KMS-11 (cell line): ENCODE measurements around the gene TMEM88.

Source experiments
- H2AFZ ChIP-seq: fragments of 200-600 bp; sonication (generic); 2 replicates; pipeline ENCODE4 v1.6.1; 2016; ENCODE audit warnings: antibody characterized with exemption, mixed run types, low read depth
- H3K27ac ChIP-seq: fragments of 200-600 bp; sonication (generic); 2 replicates; pipeline ENCODE4 v1.6.1; 2016; ENCODE audit warnings: mild to moderate bottlenecking, mixed run types
- H3K27me3 ChIP-seq: fragments of 200-600 bp; sonication (generic); 2 replicates; pipeline ENCODE4 v1.6.1; 2017; ENCODE audit warnings: mild to moderate bottlenecking, low read depth, mixed run types, moderate library complexity; ENCODE audit not compliant: insufficient read depth
- H3K36me3 ChIP-seq: fragments of 200-600 bp; sonication (generic); 2 replicates; pipeline ENCODE4 v1.6.1; 2017; ENCODE audit warnings: mild to moderate bottlenecking, mixed run types; ENCODE audit not compliant: insufficient read depth
- H3K4me1 ChIP-seq: fragments of 200-600 bp; sonication (generic); 2 replicates; pipeline ENCODE4 v1.6.1; 2016; ENCODE audit warnings: mild to moderate bottlenecking, low read depth, mixed run types; ENCODE audit not compliant: poor library complexity, severe bottlenecking
- H3K4me2 ChIP-seq: fragments of 200-600 bp; sonication (generic); 2 replicates; pipeline ENCODE4 v1.7.0; 2016; ENCODE audit warnings: mild to moderate bottlenecking, mixed run types
- H3K4me3 ChIP-seq: fragments of 200-600 bp; sonication (generic); IDR thresholded peaks from 2 replicates; pipeline ENCODE4 v1.6.1; 2017; ENCODE audit warnings: low read depth, low read length, mixed read lengths; ENCODE audit not compliant: insufficient read depth
- H3K79me2 ChIP-seq: fragments of 200-600 bp; sonication (generic); 2 replicates; pipeline ENCODE4 v1.6.1; 2016; ENCODE audit warnings: low read depth, mixed run types; ENCODE audit not compliant: insufficient read depth
- H3K9ac ChIP-seq: fragments of 200-600 bp; sonication (generic); 2 replicates; pipeline ENCODE4 v1.6.1; 2016; ENCODE audit warnings: mild to moderate bottlenecking, mixed run types
- H4K20me1 ChIP-seq: fragments of 200-600 bp; sonication (generic); 2 replicates; pipeline ENCODE4 v1.6.1; 2016; ENCODE audit warnings: mild to moderate bottlenecking, mixed run types; ENCODE audit not compliant: insufficient read depth
- CTCF ChIP-seq: fragments of 200-600 bp; sonication (generic); conservative IDR thresholded peaks from 2 replicates; pipeline ENCODE4 v1.6.1; 2017; ENCODE audit warnings: low read depth, mild to moderate bottlenecking, antibody characterized with exemption, low read length, moderate library complexity, mixed read lengths

TMEM88 gene

GRCh38 chr17:7811251-7811650 lies 43.6 kb upstream of the TMEM88 start:
- Histone ChIP-seq H3K27me3 (no peaks in the 10 kb centered on the region), H2AFZ (no peak overlapping the region), H3K4me2 (no peak overlapping the region), H3K27ac (no peak overlapping the region), H3K79me2 (no peaks in the 10 kb centered on the region), H3K9ac (no peak overlapping the region), H3K4me3 (no peak overlapping the region), H4K20me1 (no peaks in the 10 kb centered on the region), H3K4me1 (no peaks in the 10 kb centered on the region), H3K36me3 (no peaks in the 10 kb centered on the region)
- no peak for TF ChIP-seq CTCF

GRCh38 chr17:7814969-7815368 lies 39.9 kb upstream of the TMEM88 start:
- no peaks in the 10 kb centered on the region for H4K20me1 ChIP-seq
- H3K36me3 ChIP-seq, result no peaks in the 10 kb centered on the region
- no peak overlapping the region for H3K4me2 ChIP-seq
- H3K27ac ChIP-seq, result no peak overlapping the region
- no peaks in the 10 kb centered on the region for H3K4me1 ChIP-seq
- no peak overlapping the region for H3K4me3 ChIP-seq
- TF ChIP-seq CTCF, result no peak
- H3K9ac ChIP-seq, result no peak overlapping the region
- H3K27me3 ChIP-seq, result no peaks in the 10 kb centered on the region
- no peak overlapping the region for H2AFZ ChIP-seq
- no peaks in the 10 kb centered on the region for H3K79me2 ChIP-seq

- H3K4me1 ChIP-seq, result no peaks in the 10 kb centered on the region
- H3K79me2 ChIP-seq, result no peaks in the 10 kb centered on the region
- H3K4me2 ChIP-seq, result no peak overlapping the region
- no peaks in the 10 kb centered on the region for H4K20me1 ChIP-seq
- no peaks in the 10 kb centered on the region for H3K36me3 ChIP-seq
- no peak overlapping the region for H3K27ac ChIP-seq
- no peak overlapping the region for H3K4me3 ChIP-seq
- no peak overlapping the region for H3K9ac ChIP-seq
- no peak for TF ChIP-seq CTCF
- H2AFZ ChIP-seq, result no peak overlapping the region
- H3K27me3 ChIP-seq, result no peaks in the 10 kb centered on the region
Observed at GRCh38 chr17:7816926-7817642, 37.8 kb upstream of the TMEM88 start.

GRCh38 chr17:7817643-7817964 lies 37.3 kb upstream of the TMEM88 start:
- H3K36me3 ChIP-seq, result no peaks in the 10 kb centered on the region
- H3K4me2 ChIP-seq, result no peak overlapping the region
- H4K20me1 ChIP-seq, result no peaks in the 10 kb centered on the region
- no peak for TF ChIP-seq CTCF
- H3K27ac ChIP-seq, result no peak overlapping the region
- H3K9ac ChIP-seq, result no peak overlapping the region
- no peaks in the 10 kb centered on the region for H3K27me3 ChIP-seq
- H3K4me3 ChIP-seq, result no peak overlapping the region
- H3K79me2 ChIP-seq, result no peaks in the 10 kb centered on the region
- H2AFZ ChIP-seq, result no peak overlapping the region
- H3K4me1 ChIP-seq, result no peaks in the 10 kb centered on the region
